ENCODE results near the gene CEP89. TPM values are rescaled to one million over a fixed set of nuclear protein-coding genes. Genes with fewer than 3 reads are reported as not detected.

The CEP89 gene
- total RNA-seq, 2 experiments from 2014 or later, result 16.2 to 18.5 TPM

DNA sequence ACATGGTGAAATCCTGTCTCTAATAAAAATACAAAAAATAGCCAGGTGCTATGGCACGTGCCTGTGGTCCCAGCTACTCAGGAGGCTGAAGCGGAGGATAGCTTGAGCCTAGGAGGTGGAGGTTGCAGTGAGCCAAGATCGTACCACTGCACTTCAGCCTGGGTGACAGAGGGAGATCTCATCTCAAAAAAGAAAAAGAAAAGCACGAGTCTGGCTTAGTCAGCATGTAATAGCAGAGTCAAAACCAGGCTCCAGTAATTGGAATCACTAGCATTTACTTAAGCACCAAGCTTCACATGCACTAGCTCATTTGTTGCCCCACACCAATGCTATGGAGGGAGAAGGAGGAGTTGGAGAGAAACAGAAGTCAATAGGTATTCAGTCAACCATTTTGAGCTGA lies 60.3 kb downstream of the CEP89 start:
- no peak for DNase-seq
- no peak overlapping the region for H3K4me3 Mint-ChIP-seq
- CTCF ChIA-PET, result interaction anchor here (0.6 kb wide), 1 partner anchor 208 kb away, joined by 3 read pairs; no protein-coding TSS in a partner anchor
- no peaks in the 10 kb centered on the region for H3K27me3 Mint-ChIP-seq
- H3K4me1 Mint-ChIP-seq, result no peaks in the 10 kb centered on the region
- H3K27ac Mint-ChIP-seq, result no peak overlapping the region
- no peaks in the 10 kb centered on the region for H3K9me3 Mint-ChIP-seq (ENCODE audit: low read depth)
- peaks cover 31% of the 10 kb centered on the region for H3K36me3 Mint-ChIP-seq (ENCODE audit: low read depth)
- no peak for ATAC-seq
- intact Hi-C loops (cut with DNase I, micrococcal nuclease), result no loop called here
- POLR2A ChIA-PET, result no interaction called here

DNA sequence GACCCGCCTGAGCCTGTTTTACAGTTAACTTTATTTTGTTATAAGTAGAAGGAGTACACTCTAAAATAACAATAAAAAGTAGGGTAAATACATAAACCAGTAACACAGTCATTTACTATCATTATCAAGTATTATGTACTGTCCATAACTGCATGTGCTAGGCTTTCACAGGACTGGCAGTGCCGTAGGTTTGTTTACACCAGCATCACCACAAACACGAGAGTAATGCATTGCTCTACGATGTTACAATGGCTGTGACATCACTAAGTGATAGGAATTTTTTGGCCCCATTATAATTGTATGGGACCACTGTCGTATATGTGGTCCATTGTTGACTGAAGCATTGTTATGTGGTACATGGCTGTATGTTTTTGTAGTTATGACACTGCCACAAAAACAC lies 60.9 kb downstream of the CEP89 start:
- Mint-ChIP-seq H3K4me3 (no peak overlapping the region), H3K27me3 (no peaks in the 10 kb centered on the region), H3K4me1 (no peaks in the 10 kb centered on the region), H3K36me3 (ENCODE audit: low read depth) (peaks cover 37% of the 10 kb centered on the region), H3K27ac (no peak overlapping the region), H3K9me3 (ENCODE audit: low read depth) (peaks cover 2% of the 10 kb centered on the region)
- DNase-seq, result no peak
- CTCF ChIA-PET, result interaction anchor here (0.6 kb wide), 1 partner anchor 208 kb away, joined by 3 read pairs; no protein-coding TSS in a partner anchor
- ATAC-seq, result no peak
- POLR2A ChIA-PET, result no interaction called here
- intact Hi-C loops (cut with DNase I, micrococcal nuclease), result no loop called here

- H3K4me1 Mint-ChIP-seq, result no peaks in the 10 kb centered on the region
- peaks cover 40% of the 10 kb centered on the region for H3K36me3 Mint-ChIP-seq (ENCODE audit: low read depth)
- no peak overlapping the region for H3K4me3 Mint-ChIP-seq
- no peaks in the 10 kb centered on the region for H3K27me3 Mint-ChIP-seq
- ChIA-PET POLR2A (interaction anchor here (0.6 kb wide), 1 partner anchor 63 kb away, joined by 11 read pairs; no protein-coding TSS in a partner anchor), CTCF (no interaction called here)
- ATAC-seq, result no peak
- no peak for DNase-seq
- no peak overlapping the region for H3K27ac Mint-ChIP-seq
- intact Hi-C loops (cut with DNase I, micrococcal nuclease), result no loop called here
- peaks cover 4% of the 10 kb centered on the region for H3K9me3 Mint-ChIP-seq (ENCODE audit: low read depth)
These were observed 61.7 kb downstream of the CEP89 start for GRCh38 chr19:32910094-32910493.

DNA sequence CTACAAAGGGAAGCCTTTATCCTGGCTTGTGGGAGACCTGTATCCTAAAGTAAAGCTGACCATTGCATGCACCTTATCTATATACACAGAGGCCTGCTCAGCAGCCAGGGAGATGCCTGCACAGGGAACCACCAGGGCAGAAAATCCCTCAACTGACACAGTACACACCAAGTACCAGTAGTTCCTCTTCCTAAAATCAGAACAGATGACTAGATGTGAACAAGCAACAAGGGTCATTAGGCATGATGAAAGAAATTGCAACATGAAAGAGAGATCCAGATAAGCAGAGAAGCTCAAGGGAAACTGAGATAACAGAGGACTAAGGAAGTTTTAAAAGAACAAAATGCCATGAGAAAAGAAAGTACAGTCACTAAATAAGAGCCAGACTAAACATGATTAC lies 62.5 kb downstream of the CEP89 start:
- Mint-ChIP-seq H3K27ac (no peak overlapping the region), H3K36me3 (ENCODE audit: low read depth) (peaks cover 38% of the 10 kb centered on the region), H3K27me3 (no peaks in the 10 kb centered on the region), H3K9me3 (ENCODE audit: low read depth) (peaks cover 4% of the 10 kb centered on the region), H3K4me1 (no peaks in the 10 kb centered on the region), H3K4me3 (no peak overlapping the region)
- POLR2A ChIA-PET, result interaction anchor here (0.6 kb wide), 1 partner anchor 64 kb away, joined by 11 read pairs; no protein-coding TSS in a partner anchor
- DNase-seq (no peak), ATAC-seq (no peak)
- CTCF ChIA-PET, result interaction anchor here (0.6 kb wide), 1 partner anchor 273 kb away, joined by 3 read pairs; no protein-coding TSS in a partner anchor
- intact Hi-C loops (cut with DNase I, micrococcal nuclease), result no loop called here

- Mint-ChIP-seq H3K9me3 (ENCODE audit: low read depth) (peaks cover 4% of the 10 kb centered on the region), H3K27me3 (no peaks in the 10 kb centered on the region), H3K4me3 (no peak overlapping the region), H3K36me3 (ENCODE audit: low read depth) (peaks cover 41% of the 10 kb centered on the region), H3K4me1 (no peaks in the 10 kb centered on the region), H3K27ac (no peak overlapping the region)
- intact Hi-C loops (cut with DNase I, micrococcal nuclease), result no loop called here
- CTCF ChIA-PET, result no interaction called here
- DNase-seq, result no peak
- POLR2A ChIA-PET, result no interaction called here
- ATAC-seq, result no peak
These were observed 63.0 kb downstream of the CEP89 start for GRCh38 chr19:32908641-32909190.

DNA sequence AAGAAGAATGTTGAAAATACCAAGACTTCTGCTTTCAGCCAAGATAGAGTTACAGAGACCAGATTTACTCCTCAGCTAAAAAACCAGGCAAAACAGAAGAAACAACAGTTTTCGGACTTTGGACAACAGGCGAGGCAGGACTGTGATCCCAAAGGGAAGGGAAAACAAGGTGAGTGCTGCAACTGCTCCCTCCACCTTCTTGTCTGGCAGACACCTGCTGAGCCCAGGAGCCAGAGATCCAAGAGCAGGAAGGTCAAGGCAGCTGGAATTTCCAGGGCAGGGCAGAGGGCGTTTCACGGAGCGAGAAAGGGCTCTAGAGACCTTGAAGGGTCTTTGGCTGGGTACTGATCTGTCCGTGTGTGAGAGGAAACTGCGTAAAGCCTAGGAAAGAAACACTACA lies 69.3 kb downstream of the CEP89 start:
- ATAC-seq, result no peak

GRCh38 chr19:32901504-32902161 lies 70.1 kb downstream of the CEP89 start:
- ChIA-PET POLR2A (no interaction called here), CTCF (no interaction called here)
- DNase-seq (no peak), ATAC-seq (no peak)
- Mint-ChIP-seq H3K27ac (no peak overlapping the region), H3K27me3 (no peaks in the 10 kb centered on the region), H3K4me1 (no peaks in the 10 kb centered on the region), H3K36me3 (ENCODE audit: low read depth) (peaks cover 26% of the 10 kb centered on the region), H3K9me3 (ENCODE audit: low read depth) (peaks cover 4% of the 10 kb centered on the region), H3K4me3 (no peak overlapping the region)
- intact Hi-C loops (cut with DNase I, micrococcal nuclease), result no loop called here

More for the DNA sequence above, 69.3 kb downstream of the CEP89 start:
- Mint-ChIP-seq H3K27me3 (no peaks in the 10 kb centered on the region), H3K36me3 (ENCODE audit: low read depth) (peaks cover 29% of the 10 kb centered on the region), H3K4me3 (no peak overlapping the region), H3K4me1 (no peaks in the 10 kb centered on the region), H3K9me3 (ENCODE audit: low read depth) (peaks cover 4% of the 10 kb centered on the region), H3K27ac (no peak overlapping the region)
- POLR2A ChIA-PET, result no interaction called here
- CTCF ChIA-PET, result no interaction called here
- DNase-seq, result no peak
- intact Hi-C loops (cut with DNase I, micrococcal nuclease), result no loop called here

- Mint-ChIP-seq H3K4me1 (peaks cover 12% of the 10 kb centered on the region), H3K4me3 (no peak overlapping the region), H3K27me3 (no peaks in the 10 kb centered on the region), H3K9me3 (ENCODE audit: low read depth) (peaks cover 21% of the 10 kb centered on the region), H3K27ac (no peak overlapping the region), H3K36me3 (ENCODE audit: low read depth) (peaks cover 39% of the 10 kb centered on the region)
- POLR2A ChIA-PET, result no interaction called here
- intact Hi-C loops (cut with DNase I, micrococcal nuclease), result no loop called here
- CTCF ChIA-PET, result interaction anchor here (0.6 kb wide), 1 partner anchor 557 kb away, joined by 3 read pairs; no protein-coding TSS in a partner anchor
- ATAC-seq, result no peak
- no peak for DNase-seq
These were observed 75.1 kb downstream of the CEP89 start for GRCh38 chr19:32896516-32897214.

GRCh38 chr19:32895384-32895783 lies 76.4 kb downstream of the CEP89 start:
- Mint-ChIP-seq H3K4me1 (peaks cover 12% of the 10 kb centered on the region), H3K36me3 (ENCODE audit: low read depth) (peaks cover 40% of the 10 kb centered on the region), H3K27ac (no peak overlapping the region), H3K4me3 (no peak overlapping the region), H3K9me3 (ENCODE audit: low read depth) (peaks cover 22% of the 10 kb centered on the region), H3K27me3 (no peaks in the 10 kb centered on the region)
- DNase-seq (no peak), ATAC-seq (peak; percentile 97)
- intact Hi-C loops (cut with DNase I, micrococcal nuclease), result no loop called here
- POLR2A ChIA-PET, result interaction anchor here (0.6 kb wide), 1 partner anchor 41 kb away, joined by 4 read pairs; no protein-coding TSS in a partner anchor
- CTCF ChIA-PET, result interaction anchor here (1.0 kb wide), 1 partner anchor 10 kb away, joined by 3 read pairs; no protein-coding TSS in a partner anchor

GRCh38 chr19:32891609-32892008 lies 80.1 kb downstream of the CEP89 start:
- Mint-ChIP-seq H3K4me3 (no peak overlapping the region), H3K9me3 (ENCODE audit: low read depth) (peaks cover 22% of the 10 kb centered on the region), H3K4me1 (peaks cover 12% of the 10 kb centered on the region), H3K27me3 (no peaks in the 10 kb centered on the region), H3K36me3 (ENCODE audit: low read depth) (peaks cover 39% of the 10 kb centered on the region), H3K27ac (no peak overlapping the region)
- intact Hi-C loops (cut with DNase I, micrococcal nuclease), result no loop called here
- POLR2A ChIA-PET, result no interaction called here
- ATAC-seq, result no peak
- CTCF ChIA-PET, result interaction anchor here (0.6 kb wide), 1 partner anchor 306 kb away, joined by 3 read pairs; no protein-coding TSS in a partner anchor
- no peak for DNase-seq

DNA sequence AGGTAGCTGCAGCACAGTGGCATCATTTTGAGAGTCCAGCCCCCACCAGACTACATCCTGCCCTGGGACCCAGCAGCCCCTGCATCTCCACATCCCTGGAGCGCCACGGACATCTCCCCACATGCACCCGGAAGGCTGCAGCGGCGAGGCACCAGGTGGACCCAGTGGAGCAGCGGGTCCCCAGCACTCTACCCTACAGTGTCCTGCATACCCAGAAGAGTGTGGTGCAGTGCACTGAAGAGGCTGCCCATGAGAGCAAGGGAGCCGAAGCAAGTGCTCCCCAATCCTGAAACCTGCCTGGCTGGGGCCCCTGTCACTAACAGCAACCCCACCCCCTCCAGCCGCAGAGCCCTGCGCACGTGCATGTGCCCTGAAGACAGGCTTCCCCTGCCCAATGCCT lies 80.9 kb downstream of the CEP89 start:
- H3K36me3 Mint-ChIP-seq (ENCODE audit: low read depth), result peaks cover 39% of the 10 kb centered on the region
- POLR2A ChIA-PET, result no interaction called here
- H3K27me3 Mint-ChIP-seq, result no peaks in the 10 kb centered on the region
- H3K27ac Mint-ChIP-seq, result no peak overlapping the region
- no peak for DNase-seq
- CTCF ChIA-PET, result no interaction called here
- no peak for ATAC-seq
- H3K4me1 Mint-ChIP-seq, result peaks cover 9% of the 10 kb centered on the region
- H3K4me3 Mint-ChIP-seq, result no peak overlapping the region
- intact Hi-C loops (cut with DNase I, micrococcal nuclease), result no loop called here
- peaks cover 22% of the 10 kb centered on the region for H3K9me3 Mint-ChIP-seq (ENCODE audit: low read depth)

DNA sequence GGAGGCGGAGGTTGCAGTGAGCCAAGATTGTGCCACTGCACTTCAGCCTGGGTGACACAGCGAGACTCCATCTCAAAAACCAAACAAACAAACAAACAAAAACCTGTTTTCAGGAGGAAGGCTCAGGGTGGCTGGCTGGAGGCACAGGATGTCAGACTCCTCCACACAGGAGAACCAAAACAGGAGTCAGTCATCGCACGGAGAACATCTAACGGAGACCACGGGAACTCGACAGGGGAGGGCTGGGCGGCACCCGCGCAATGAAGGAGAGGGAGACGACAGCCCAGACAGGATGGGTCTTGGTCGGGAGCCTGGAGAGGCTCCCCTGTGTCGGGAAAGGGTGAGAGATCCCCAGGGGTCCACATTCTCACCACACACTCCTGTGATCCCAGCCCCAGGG lies 81.4 kb downstream of the CEP89 start:
- Mint-ChIP-seq H3K27me3 (no peaks in the 10 kb centered on the region), H3K27ac (no peak overlapping the region), H3K4me3 (no peak overlapping the region), H3K4me1 (peaks cover 4% of the 10 kb centered on the region), H3K36me3 (ENCODE audit: low read depth) (peaks cover 38% of the 10 kb centered on the region), H3K9me3 (ENCODE audit: low read depth) (peaks cover 22% of the 10 kb centered on the region)
- no peak for DNase-seq
- CTCF ChIA-PET, result no interaction called here
- ATAC-seq, result no peak
- POLR2A ChIA-PET, result no interaction called here
- intact Hi-C loops (cut with DNase I, micrococcal nuclease), result no loop called here

Measured in activated CD4-positive, alpha-beta T cell treated with anti-CD3 and anti-CD28 coated beads for 36 hours (primary cell).